GM21381 (cell line): ENCODE data around the gene TRAM1L1.

Experiments
- ATAC-seq: cut with Tn5 transposase; IDR thresholded peaks from one replicate; pipeline ENCODE4 v1.9.1; 2021; ENCODE audit warnings: mild to moderate bottlenecking, moderate library complexity; ENCODE audit not compliant: unreplicated experiment

Gene TRAM1L1

GRCh38 chr4:117084866-117085701 lies at the start of gene TRAM1L1:
TSS of gene TRAM1L1 (minus strand) at chr4:117085576. CDS start at chr4:117085393, 183 bp downstream.
- no peak for ATAC-seq

- ATAC-seq, result no peak
These were observed 49.0 kb upstream of the TRAM1L1 start for GRCh38 chr4:117134386-117134785.

GRCh38 chr4:117096886-117097285 lies 11.5 kb upstream of the TRAM1L1 start:
- ATAC-seq, result no peak

GRCh38 chr4:117096462-117096861 lies 11.1 kb upstream of the TRAM1L1 start:
- ATAC-seq, result no peak

- ATAC-seq, result no peak
These were observed 8.2 kb upstream of the TRAM1L1 start for GRCh38 chr4:117093571-117093970.

GRCh38 chr4:117077760-117078159 lies 7.6 kb downstream of the TRAM1L1 start:
- no peak for ATAC-seq

- no peak for ATAC-seq
These were observed 17.3 kb downstream of the TRAM1L1 start for GRCh38 chr4:117068120-117068519.

GRCh38 chr4:117063961-117064696 lies 21.2 kb downstream of the TRAM1L1 start:
- no peak for ATAC-seq

- ATAC-seq, result no peak
These were observed 42.4 kb downstream of the TRAM1L1 start for GRCh38 chr4:117042962-117043361.
